Brain microvascular endothelial cell (primary cell): Measurements from ENCODE around the gene CCDC85B.

ENCODE experiments used
- DNase-seq: peaks from one replicate; pipeline ENCODE4 v3.0.0-alpha.2; 2020
- H3K27ac ChIP-seq: fragments of 250-450 bp; sonication (Bioruptor Pico); 2 replicates; pipeline ENCODE4 v1.5.1; 2020; ENCODE audit warnings: mild to moderate bottlenecking, moderate library complexity
- H3K27me3 ChIP-seq: fragments of 250-450 bp; sonication (Bioruptor Pico); replicated peaks from 2 replicates; pipeline ENCODE4 v1.5.1; 2020; ENCODE audit warnings: mild to moderate bottlenecking
- H3K36me3 ChIP-seq: fragments of 250-450 bp; sonication (Bioruptor Pico); replicated peaks from 2 replicates; pipeline ENCODE4 v1.5.1; 2020; ENCODE audit warnings: mild to moderate bottlenecking
- H3K4me3 ChIP-seq: 2 replicates; pipeline ENCODE4 v1.5.1; 2011; ENCODE audit warnings: low read depth, mild to moderate bottlenecking, control low read depth, low read length, moderate library complexity
- in situ Hi-C: cut with HindIII; loops from 2 replicates; pipeline ENCODE4 v1.10.0; 2017; ENCODE audit warnings: low sequenced_read_pairs, low pct_ligation_motif_present
- TF ChIP-seq, protein P1 (sequence below): IDR thresholded peaks from 2 replicates; pipeline ENCODE4 v1.5.1; 2011; ENCODE audit warnings: low read depth, mild to moderate bottlenecking, moderate library complexity, low read length, control low read depth, inconsistent platforms; ENCODE audit errors: missing control alignments

The CCDC85B gene

DNA sequence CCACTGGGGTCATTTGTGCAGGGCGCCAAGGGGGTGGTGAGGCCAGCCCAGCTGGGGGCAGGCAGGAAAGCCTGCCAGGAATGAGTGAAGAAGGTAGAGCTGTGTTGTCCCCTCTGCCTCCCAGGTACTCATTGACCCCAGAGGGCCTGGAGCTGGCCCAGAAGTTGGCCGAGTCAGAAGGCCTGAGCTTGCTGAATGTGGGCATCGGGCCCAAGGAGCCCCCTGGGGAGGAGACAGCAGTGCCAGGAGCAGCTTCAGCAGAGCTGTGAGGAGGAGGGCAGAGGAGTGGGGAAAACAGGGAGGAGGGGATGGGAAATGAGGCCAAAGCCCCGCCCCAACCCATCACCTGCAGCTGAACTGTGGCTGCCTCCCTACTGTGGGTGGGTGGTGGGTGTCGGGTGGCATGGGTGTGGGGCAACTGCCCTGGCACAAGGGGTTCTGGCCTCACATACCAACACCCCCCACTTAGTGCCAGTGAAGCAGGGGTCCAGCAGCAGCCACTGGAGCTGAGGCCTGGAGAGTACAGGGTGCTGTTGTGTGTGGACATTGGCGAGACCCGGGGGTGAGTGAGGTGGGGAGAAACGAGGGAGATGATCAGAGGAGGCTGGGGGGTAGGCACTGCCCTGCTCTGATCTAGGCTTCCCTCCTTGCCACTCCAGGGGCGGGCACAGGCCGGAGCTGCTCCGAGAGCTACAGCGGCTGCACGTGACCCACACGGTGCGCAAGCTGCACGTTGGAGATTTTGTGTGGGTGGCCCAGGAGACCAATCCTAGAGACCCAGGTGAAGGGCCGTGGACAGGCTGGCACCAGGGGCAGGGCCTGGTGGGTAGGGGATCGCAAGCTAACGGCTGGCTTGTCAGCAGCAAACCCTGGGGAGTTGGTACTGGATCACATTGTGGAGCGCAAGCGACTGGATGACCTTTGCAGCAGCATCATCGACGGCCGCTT is 27.3 kb upstream of the CCDC85B start:
- H3K4me3 ChIP-seq = no peak overlapping the region
- no peak overlapping the region for H3K27ac ChIP-seq
- H3K36me3 ChIP-seq = peaks cover 55% of the 10 kb centered on the region
- no peak for DNase-seq
- TF ChIP-seq, protein P1, sequence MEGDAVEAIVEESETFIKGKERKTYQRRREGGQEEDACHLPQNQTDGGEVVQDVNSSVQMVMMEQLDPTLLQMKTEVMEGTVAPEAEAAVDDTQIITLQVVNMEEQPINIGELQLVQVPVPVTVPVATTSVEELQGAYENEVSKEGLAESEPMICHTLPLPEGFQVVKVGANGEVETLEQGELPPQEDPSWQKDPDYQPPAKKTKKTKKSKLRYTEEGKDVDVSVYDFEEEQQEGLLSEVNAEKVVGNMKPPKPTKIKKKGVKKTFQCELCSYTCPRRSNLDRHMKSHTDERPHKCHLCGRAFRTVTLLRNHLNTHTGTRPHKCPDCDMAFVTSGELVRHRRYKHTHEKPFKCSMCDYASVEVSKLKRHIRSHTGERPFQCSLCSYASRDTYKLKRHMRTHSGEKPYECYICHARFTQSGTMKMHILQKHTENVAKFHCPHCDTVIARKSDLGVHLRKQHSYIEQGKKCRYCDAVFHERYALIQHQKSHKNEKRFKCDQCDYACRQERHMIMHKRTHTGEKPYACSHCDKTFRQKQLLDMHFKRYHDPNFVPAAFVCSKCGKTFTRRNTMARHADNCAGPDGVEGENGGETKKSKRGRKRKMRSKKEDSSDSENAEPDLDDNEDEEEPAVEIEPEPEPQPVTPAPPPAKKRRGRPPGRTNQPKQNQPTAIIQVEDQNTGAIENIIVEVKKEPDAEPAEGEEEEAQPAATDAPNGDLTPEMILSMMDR = no peak
- in situ Hi-C loops = no loop called here
- no peaks in the 10 kb centered on the region for H3K27me3 ChIP-seq

DNA sequence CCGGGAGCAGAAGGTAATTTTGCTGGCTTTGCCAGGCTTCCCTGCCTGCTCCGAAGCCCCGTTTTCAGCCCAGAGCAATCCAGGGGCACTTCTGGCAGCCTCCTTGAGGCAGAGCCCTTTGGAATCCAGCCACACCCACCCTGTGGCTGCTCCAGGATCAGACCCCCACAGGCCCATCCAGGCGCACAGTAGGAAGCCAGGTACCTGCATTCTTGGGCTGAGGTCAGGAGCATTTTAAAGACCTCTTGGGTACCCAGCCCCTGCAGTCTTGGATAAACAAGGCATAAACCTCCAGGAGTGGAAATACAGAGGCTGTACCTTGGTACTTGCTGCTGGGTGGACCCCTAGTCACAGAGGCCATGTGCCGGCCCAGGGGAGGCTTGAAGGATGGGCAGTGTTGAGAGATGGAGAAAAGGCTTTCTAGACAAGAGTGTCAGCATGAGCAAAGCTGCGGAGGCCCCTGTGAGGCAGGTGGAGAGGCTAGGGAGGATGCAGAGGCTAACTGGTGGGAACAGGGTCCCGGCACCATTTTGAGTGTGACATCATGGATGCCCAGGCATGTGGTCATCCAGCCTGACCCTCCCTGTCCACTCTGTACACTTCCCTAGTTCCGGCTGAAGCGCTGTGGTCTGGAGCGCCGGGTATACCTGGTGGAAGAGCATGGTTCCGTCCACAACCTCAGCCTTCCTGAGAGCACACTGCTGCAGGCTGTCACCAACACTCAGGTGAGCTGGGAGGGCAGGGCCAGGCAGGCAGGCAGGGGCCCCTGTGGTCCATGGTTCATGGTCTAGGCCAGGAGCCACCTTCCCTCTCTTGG is 26.4 kb upstream of the CCDC85B start:
- Histone ChIP-seq H3K36me3 (peaks cover 64% of the 10 kb centered on the region), H3K27me3 (no peaks in the 10 kb centered on the region), H3K27ac (no peak overlapping the region), H3K4me3 (no peak overlapping the region)
- DNase-seq = no peak
- in situ Hi-C loops = no loop called here
- TF ChIP-seq, protein P1 = no peak

DNA sequence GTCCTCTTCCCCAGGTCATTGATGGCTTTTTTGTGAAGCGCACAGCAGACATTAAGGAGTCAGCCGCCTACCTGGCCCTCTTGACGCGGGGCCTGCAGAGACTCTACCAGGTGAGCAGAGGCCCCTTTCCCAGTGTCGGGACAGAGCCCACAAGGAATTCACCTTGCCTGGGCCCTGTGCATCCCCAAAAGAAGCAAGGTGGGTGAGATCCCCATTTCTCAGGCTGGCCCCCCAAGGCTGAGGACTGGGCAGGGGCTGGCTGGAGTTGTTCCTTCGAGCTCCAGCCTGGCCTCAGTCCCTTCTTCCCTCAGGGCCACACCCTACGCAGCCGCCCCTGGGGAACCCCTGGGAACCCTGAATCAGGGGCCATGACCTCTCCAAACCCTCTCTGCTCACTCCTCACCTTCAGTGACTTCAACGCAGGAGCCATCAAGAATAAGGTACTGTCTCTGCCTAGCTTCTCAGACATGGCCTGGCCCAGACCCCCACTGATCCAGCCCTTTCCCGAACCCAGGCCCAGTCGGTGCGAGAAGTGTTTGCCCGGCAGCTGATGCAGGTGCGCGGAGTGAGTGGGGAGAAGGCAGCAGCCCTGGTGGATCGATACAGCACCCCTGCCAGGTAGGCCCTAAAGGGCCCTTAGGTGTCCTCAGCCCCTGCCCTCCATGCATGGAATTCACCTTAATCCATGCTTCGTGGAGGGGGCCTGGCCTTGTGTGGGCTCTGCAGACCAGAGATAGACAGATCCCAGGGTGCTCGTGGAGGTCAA is 25.6 kb upstream of the CCDC85B start:
- no peak for DNase-seq
- Histone ChIP-seq H3K4me3 (no peak overlapping the region), H3K36me3 (peaks cover 72% of the 10 kb centered on the region), H3K27me3 (no peaks in the 10 kb centered on the region), H3K27ac (no peak overlapping the region)
- TF ChIP-seq, protein P1 = no peak
- in situ Hi-C loops = no loop called here

DNA sequence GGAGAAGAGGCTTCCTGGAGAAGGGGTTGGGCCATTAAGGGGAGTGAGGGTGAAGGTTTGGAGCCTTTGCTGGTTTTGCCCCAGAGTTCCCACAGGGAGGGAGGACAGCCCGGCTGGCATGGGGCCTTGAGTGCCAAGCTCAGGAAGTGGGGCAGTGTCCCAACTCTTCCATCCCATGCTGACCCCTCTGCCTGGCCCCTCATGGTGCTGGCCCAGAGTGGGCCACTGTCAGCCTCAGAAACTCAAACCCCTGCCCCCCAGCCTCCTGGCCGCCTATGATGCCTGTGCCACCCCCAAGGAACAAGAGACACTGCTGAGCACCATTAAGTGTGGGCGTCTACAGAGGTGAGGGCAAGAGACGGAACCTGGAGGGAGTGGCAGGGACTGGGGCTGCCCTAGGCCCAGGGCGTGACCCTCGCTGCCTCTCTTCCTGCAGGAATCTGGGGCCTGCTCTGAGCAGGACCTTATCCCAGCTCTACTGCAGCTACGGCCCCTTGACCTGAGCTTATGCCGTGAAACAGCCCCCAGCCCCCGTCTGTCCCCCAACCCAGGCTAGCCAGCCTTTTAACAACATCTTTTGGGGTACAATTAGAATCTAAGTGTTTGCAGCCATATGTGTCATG is 24.8 kb upstream of the CCDC85B start:
- H3K4me3 ChIP-seq = no peak overlapping the region
- peaks cover 77% of the 10 kb centered on the region for H3K36me3 ChIP-seq
- in situ Hi-C loops = no loop called here
- no peaks in the 10 kb centered on the region for H3K27me3 ChIP-seq
- H3K27ac ChIP-seq = no peak overlapping the region
- TF ChIP-seq, protein P1 = no peak
- no peak for DNase-seq

DNA sequence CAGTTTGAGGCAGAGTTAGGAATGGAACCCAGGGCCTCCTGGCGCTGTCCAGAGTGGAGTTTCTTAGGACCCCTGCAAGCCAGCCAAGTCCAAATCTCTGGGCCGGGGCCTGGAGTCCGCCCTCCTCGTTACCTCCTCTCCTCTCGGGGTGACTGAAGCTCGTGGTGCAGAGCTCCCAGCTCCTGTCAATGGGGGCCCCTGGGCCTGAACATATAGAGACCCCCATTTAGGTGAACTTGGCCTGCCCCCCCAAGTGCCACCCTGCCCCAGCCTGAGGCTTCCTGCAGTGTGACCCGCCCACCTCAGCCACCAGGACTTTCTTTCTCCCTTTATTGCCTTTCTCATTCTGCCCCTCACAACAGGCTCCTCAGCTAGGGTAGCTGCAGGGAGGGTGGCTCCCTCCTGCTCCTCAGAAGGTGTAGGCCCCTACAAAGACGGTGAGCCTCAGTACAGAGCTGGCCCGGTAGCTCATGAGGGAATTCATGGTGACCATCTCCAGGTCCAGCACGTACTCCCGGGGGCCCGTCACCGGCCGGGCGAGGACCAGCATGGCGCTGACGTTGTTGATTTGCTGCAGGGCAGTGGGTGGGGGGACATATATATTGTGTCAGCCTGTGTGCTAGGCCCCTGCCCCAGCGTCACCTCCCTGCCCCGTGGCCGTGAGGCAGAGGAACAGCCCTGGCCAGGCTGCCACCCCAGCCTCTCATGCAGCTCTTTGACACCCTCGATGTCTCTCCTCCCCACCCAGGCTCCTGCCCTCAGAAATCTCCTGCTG is 23.8 kb upstream of the CCDC85B start:
- no peak overlapping the region for H3K27ac ChIP-seq
- H3K27me3 ChIP-seq = no peaks in the 10 kb centered on the region
- no peak overlapping the region for H3K4me3 ChIP-seq

More for the DNA sequence above, 23.8 kb upstream of the CCDC85B start:
- in situ Hi-C loops = no loop called here
- peaks cover 77% of the 10 kb centered on the region for H3K36me3 ChIP-seq
- TF ChIP-seq, protein P1 = no peak
- DNase-seq = no peak
